ENCODE measurements around the gene LRRC74A. TPM values are rescaled to one million over a fixed set of nuclear protein-coding genes. Genes with fewer than 3 reads are reported as not detected.
A peak's percentile ranks its signal among the peaks of the same experiment; 100 is the strongest.

The LRRC74A gene
- total RNA-seq, 1 experiment from 2014 or later: not detected

GRCh38 chr14:76872796-76873432 lies 46.7 kb downstream of the LRRC74A start:
- Histone ChIP-seq H3K56ac (ENCODE audit: insufficient read length, low read depth, low read length) (no peak overlapping the region), H4K8ac (replicated peaks; ENCODE audit: insufficient read length, low read depth, low read length) (no peak overlapping the region), H2BK15ac (ENCODE audit: low read depth, low read length) (no peak overlapping the region), H4K5ac (ENCODE audit: insufficient read length, low read depth, low read length) (no peak overlapping the region), H3K23ac (ENCODE audit: insufficient read length, low read depth, low read length) (no peak overlapping the region), H2BK120ac (ENCODE audit: low read depth, low read length, poor library complexity, severe bottlenecking) (no peak overlapping the region), H4K91ac (ENCODE audit: insufficient read length, low read depth, low read length) (no peak overlapping the region), H3T11ph (ENCODE audit: low read length) (no peak overlapping the region), H4K20me1 (ENCODE audit: control insufficient read depth, insufficient read depth, insufficient read length) (no peaks in the 10 kb centered on the region), H3K23me2 (ENCODE audit: insufficient read length, low read depth, low read length, poor library complexity, severe bottlenecking) (no peaks in the 10 kb centered on the region), H2AK5ac (ENCODE audit: insufficient read length, low read length) (no peak overlapping the region), H3K27ac (ENCODE audit: insufficient read length, low read depth, low read length) (no peak overlapping the region), H3K27me3 (ENCODE audit: insufficient read depth, low read length) (no peaks in the 10 kb centered on the region), H2AFZ (ENCODE audit: low read length) (no peak overlapping the region), H3K14ac (ENCODE audit: insufficient read depth, low read length) (no peak overlapping the region), H2BK5ac (ENCODE audit: insufficient read length, low read length) (no peak overlapping the region), H3K18ac (ENCODE audit: insufficient read length, low read depth, low read length) (no peak overlapping the region), H2BK20ac (ENCODE audit: low read depth, low read length, poor library complexity, severe bottlenecking) (no peak overlapping the region), H3K4me2 (ENCODE audit: insufficient read depth, insufficient read length, low read length) (no peak overlapping the region), H3K4ac (ENCODE audit: low read depth, low read length) (no peak overlapping the region), H3K79me2 (ENCODE audit: insufficient read depth, low read length) (no peaks in the 10 kb centered on the region), H2BK12ac (ENCODE audit: insufficient read length, low read depth, low read length) (no peak overlapping the region), H3K79me1 (ENCODE audit: insufficient read depth, low read depth, low read length, poor library complexity, severe bottlenecking) (no peaks in the 10 kb centered on the region), H3K9me3 (ENCODE audit: control insufficient read depth, low read depth, low read length) (no peaks in the 10 kb centered on the region), H3K9ac (ENCODE audit: extremely low read depth, insufficient read length, low read length) (no peak overlapping the region), H3K4me1 (ENCODE audit: insufficient read depth, low read length) (no peaks in the 10 kb centered on the region)
- DNase-seq: peak; percentile 68
- H3K9me3 Mint-ChIP-seq: peaks cover 8 to 19% of the 10 kb centered on the region in 2 experiments
- no CpG with 5 or more reads among the region's 12 CpGs for WGBS (ENCODE audit: extremely low coverage, insufficient read length, low lambda C conversion rate)
- no peak overlapping the region for H3K27ac Mint-ChIP-seq
- H3K36me3 Mint-ChIP-seq (ENCODE audit: insufficient read depth in 1 of 3, low read depth in 3 of 3): peaks cover 0 to 8% (median 3%) of the 10 kb centered on the region in 3 experiments; a peak in 5 of 7 replicates
- H3K4me3 Mint-ChIP-seq: no peak overlapping the region
- TF ChIP-seq, protein P1, sequence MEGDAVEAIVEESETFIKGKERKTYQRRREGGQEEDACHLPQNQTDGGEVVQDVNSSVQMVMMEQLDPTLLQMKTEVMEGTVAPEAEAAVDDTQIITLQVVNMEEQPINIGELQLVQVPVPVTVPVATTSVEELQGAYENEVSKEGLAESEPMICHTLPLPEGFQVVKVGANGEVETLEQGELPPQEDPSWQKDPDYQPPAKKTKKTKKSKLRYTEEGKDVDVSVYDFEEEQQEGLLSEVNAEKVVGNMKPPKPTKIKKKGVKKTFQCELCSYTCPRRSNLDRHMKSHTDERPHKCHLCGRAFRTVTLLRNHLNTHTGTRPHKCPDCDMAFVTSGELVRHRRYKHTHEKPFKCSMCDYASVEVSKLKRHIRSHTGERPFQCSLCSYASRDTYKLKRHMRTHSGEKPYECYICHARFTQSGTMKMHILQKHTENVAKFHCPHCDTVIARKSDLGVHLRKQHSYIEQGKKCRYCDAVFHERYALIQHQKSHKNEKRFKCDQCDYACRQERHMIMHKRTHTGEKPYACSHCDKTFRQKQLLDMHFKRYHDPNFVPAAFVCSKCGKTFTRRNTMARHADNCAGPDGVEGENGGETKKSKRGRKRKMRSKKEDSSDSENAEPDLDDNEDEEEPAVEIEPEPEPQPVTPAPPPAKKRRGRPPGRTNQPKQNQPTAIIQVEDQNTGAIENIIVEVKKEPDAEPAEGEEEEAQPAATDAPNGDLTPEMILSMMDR (conservative IDR thresholded peaks at IDR 0.05): peak; percentile 88
- H3K27me3 Mint-ChIP-seq (ENCODE audit: low read depth): peaks cover 3% of the 10 kb centered on the region; the same call in 1 of the 2 replicates
- H3K4me1 Mint-ChIP-seq: peaks cover 10% of the 10 kb centered on the region in 2 experiments

All from H9 (cell line).